WTC11 (cell line): Measurements from ENCODE around the gene SEMA6D. TPM values are rescaled to one million over a fixed set of nuclear protein-coding genes. Genes with fewer than 3 reads are reported as not detected.

Experiments used
- ATAC-seq: fragments of 200-7000 bp; cut with Tn5 transposase; 2 replicates; pipeline ENCODE4 v1.10.0; 2021; ENCODE audit warnings: mild to moderate bottlenecking, moderate library complexity
- CTCF ChIA-PET: fragments of 300-600 bp; sonication (Branson Sonifier 250); formaldehyde crosslinking; loops from one replicate; lab custom pipeline; 2021; ENCODE audit warnings: antibody characterized with exemption; lab: Charles Lee
- POLR2A ChIA-PET: fragments of 350-600 bp; sonication (Branson Sonifier 250); formaldehyde crosslinking; loops from one replicate; lab custom pipeline; 2021; ENCODE audit warnings: antibody characterized with exemption; lab: Charles Lee
- DNase-seq: peaks from one replicate; pipeline ENCODE4 v3.0.0; 2021; ENCODE audit warnings: low spot score
- H3K27ac Mint-ChIP-seq: 2 replicates; pipeline ENCODE4 v1.8.0; 2021; ENCODE audit warnings: mixed read lengths
- H3K27me3 Mint-ChIP-seq: 2 replicates; pipeline ENCODE4 v1.8.0; 2021; ENCODE audit warnings: low read depth, mild to moderate bottlenecking, moderate library complexity, mixed read lengths
- H3K36me3 Mint-ChIP-seq: 2 replicates; pipeline ENCODE4 v1.8.0; 2021; ENCODE audit warnings: mixed read lengths
- H3K4me1 Mint-ChIP-seq: 2 replicates; pipeline ENCODE4 v1.8.0; 2022; ENCODE audit warnings: mixed read lengths
- H3K4me3 Mint-ChIP-seq: 2 replicates; pipeline ENCODE4 v1.8.0; 2021; ENCODE audit warnings: mild to moderate bottlenecking, moderate library complexity, mixed read lengths
- H3K9me3 Mint-ChIP-seq: 2 replicates; pipeline ENCODE4 v1.8.0; 2021; ENCODE audit warnings: mixed read lengths
- ATF2 ChIP-seq: sonication (generic); formaldehyde crosslinking; IDR thresholded peaks from 2 replicates; pipeline ENCODE4 v1.8.1; 2022; ENCODE audit warnings: low read depth, missing genetic modification reagents, borderline replicate concordance
- CBFB ChIP-seq: sonication (generic); formaldehyde crosslinking; IDR thresholded peaks from 2 replicates; pipeline ENCODE4 v1.8.1; 2022; ENCODE audit warnings: mild to moderate bottlenecking, low read depth, missing genetic modification reagents
- CREM ChIP-seq: sonication (generic); formaldehyde crosslinking; IDR thresholded peaks from 2 replicates; pipeline ENCODE4 v1.8.1; 2022; ENCODE audit warnings: mild to moderate bottlenecking, missing genetic modification reagents, moderate library complexity
- ESRRA ChIP-seq: sonication (generic); formaldehyde crosslinking; IDR thresholded peaks from 2 replicates; pipeline ENCODE4 v1.8.1; 2022; ENCODE audit warnings: mild to moderate bottlenecking, missing genetic modification reagents, borderline replicate concordance
- FOXK1 ChIP-seq: sonication (generic); formaldehyde crosslinking; IDR thresholded peaks from 2 replicates; pipeline ENCODE4 v1.8.0; 2022; ENCODE audit warnings: mild to moderate bottlenecking, moderate library complexity, missing genetic modification reagents
- MYBL2 ChIP-seq: sonication (generic); formaldehyde crosslinking; IDR thresholded peaks from 2 replicates; pipeline ENCODE4 v1.8.1; 2023; ENCODE audit warnings: mild to moderate bottlenecking, moderate library complexity, missing genetic modification reagents
- NFE2L1 ChIP-seq: sonication (generic); formaldehyde crosslinking; IDR thresholded peaks from 2 replicates; pipeline ENCODE4 v1.8.1; 2023; ENCODE audit warnings: missing genetic modification reagents
- NR1H2 ChIP-seq: sonication (generic); formaldehyde crosslinking; IDR thresholded peaks from 2 replicates; pipeline ENCODE4 v1.9.0; 2021; ENCODE audit warnings: mild to moderate bottlenecking, moderate library complexity, missing genetic modification reagents
- NR2C2 ChIP-seq: sonication (generic); formaldehyde crosslinking; IDR thresholded peaks from 2 replicates; pipeline ENCODE4 v1.8.0; 2022; ENCODE audit warnings: mild to moderate bottlenecking, missing genetic modification reagents
- PRDM15 ChIP-seq: sonication (generic); formaldehyde crosslinking; IDR thresholded peaks from 2 replicates; pipeline ENCODE4 v1.8.0; 2022; ENCODE audit warnings: missing genetic modification reagents
- PRRX2 ChIP-seq: fragments of 250-450 bp; sonication (Bioruptor Pico); IDR thresholded peaks from 2 replicates; pipeline ENCODE4 v1.8.0; 2021; ENCODE audit warnings: mild to moderate bottlenecking
- TEAD4 ChIP-seq: sonication (generic); formaldehyde crosslinking; IDR thresholded peaks from 2 replicates; pipeline ENCODE4 v1.8.0; 2022; ENCODE audit warnings: mild to moderate bottlenecking, missing genetic modification reagents
- ZBTB21 ChIP-seq: sonication (generic); formaldehyde crosslinking; IDR thresholded peaks from 2 replicates; pipeline ENCODE4 v1.8.1; 2023; ENCODE audit warnings: mild to moderate bottlenecking, missing genetic modification reagents, borderline replicate concordance
- ZNF121 ChIP-seq: sonication (generic); formaldehyde crosslinking; IDR thresholded peaks from 2 replicates; pipeline ENCODE4 v1.8.0; 2023; ENCODE audit warnings: missing genetic modification reagents
- ZNF219 ChIP-seq: sonication (generic); formaldehyde crosslinking; IDR thresholded peaks from 2 replicates; pipeline ENCODE4 v1.8.0; 2023; ENCODE audit warnings: missing genetic modification reagents, mild to moderate bottlenecking, borderline replicate concordance
- ZNF512 ChIP-seq: sonication (generic); formaldehyde crosslinking; IDR thresholded peaks from 2 replicates; pipeline ENCODE4 v1.8.1; 2022; ENCODE audit warnings: missing genetic modification reagents, borderline replicate concordance
- ZSCAN18 ChIP-seq: fragments of 250-450 bp; sonication (Bioruptor Pico); IDR thresholded peaks from 2 replicates; pipeline ENCODE4 v2.1.2; 2022; ENCODE audit warnings: mild to moderate bottlenecking, moderate library complexity
- total RNA-seq: library from RNA; stranded (reverse); gene quantifications from 3 replicates; pipeline ENCODE4 v1.2.3, GENCODE V29; 2021

The SEMA6D gene
- total RNA-seq, 1 experiment from 2014 or later: 2.6 TPM

GRCh38 chr15:47726399-47726823 lies 9.1 kb downstream of the SEMA6D start:
- CTCF ChIA-PET: interaction anchor here (1.8 to 2.4 kb wide), 2 partner anchors 9 to 15 kb away, joined by 5 to 10 read pairs; partner anchors contain the start of gene SEMA6D
- no peak overlapping the region for H3K4me3 Mint-ChIP-seq

GRCh38 chr15:47727137-47727536 lies 9.8 kb downstream of the SEMA6D start:
- Mint-ChIP-seq H3K27me3 (no peaks in the 10 kb centered on the region; the same call in none of the 2 replicates), H3K27ac (no peak overlapping the region)
- ChIA-PET CTCF (interaction anchor here (1.8 to 2.4 kb wide), 2 partner anchors 10 to 15 kb away, joined by 5 to 10 read pairs; partner anchors contain the start of gene SEMA6D), POLR2A (no interaction called here)
- DNase-seq: no peak
- TF ChIP-seq NR2C2 (CRISPR knock-in tag) (no peak), PRRX2 (CRISPR knock-in tag) (no peak), NR1H2 (no peak), CREM (CRISPR knock-in tag) (no peak), ESRRA (CRISPR knock-in tag) (no peak), PRDM15 (CRISPR knock-in tag) (no peak), MYBL2 (CRISPR knock-in tag) (no peak), CBFB (CRISPR knock-in tag) (no peak)
- TF ChIP-seq, all 79 proteins: peak for 0
- Mint-ChIP-seq H3K4me3 (no peak overlapping the region), H3K36me3 (no peaks in the 10 kb centered on the region), H3K9me3 (no peaks in the 10 kb centered on the region), H3K4me1 (no peaks in the 10 kb centered on the region; the same call in 1 of the 2 replicates)
- no peak for ATAC-seq

More at GRCh38 chr15:47726399-47726823, 9.1 kb downstream of the SEMA6D start:
- POLR2A ChIA-PET: no interaction called here
- DNase-seq (no peak), ATAC-seq (no peak)
- Mint-ChIP-seq H3K36me3 (no peaks in the 10 kb centered on the region), H3K9me3 (no peaks in the 10 kb centered on the region), H3K27ac (no peak overlapping the region), H3K27me3 (peaks cover 7% of the 10 kb centered on the region), H3K4me1 (peaks cover 6% of the 10 kb centered on the region; the same call in 1 of the 2 replicates)
- TF ChIP-seq NFE2L1 (CRISPR knock-in tag) (no peak), ATF2 (CRISPR knock-in tag) (no peak), ZBTB21 (CRISPR knock-in tag) (no peak), TEAD4 (CRISPR knock-in tag) (no peak), ZNF512 (CRISPR knock-in tag) (no peak), ZSCAN18 (CRISPR knock-in tag) (no peak), ZNF219 (CRISPR knock-in tag) (no peak), FOXK1 (no peak), ZNF121 (CRISPR knock-in tag) (no peak)
